AG08395 (cell line): ENCODE results near the gene SMIM10L2A.
"Not testable (repeated sequence)": the region's sequence is repeated elsewhere in the genome, so short reads cannot be mapped to it uniquely, and the experiment has no call there.

Source experiments
- DNase-seq: peaks from one replicate; pipeline ENCODE4 v3.0.0; 2012; ENCODE audit warnings: mixed read lengths, low spot score

The SMIM10L2A gene

GRCh38 chrX:135423173-135423864 lies 1.6 kb downstream of the SMIM10L2A start:
- not testable (repeated sequence) for DNase-seq

- no peak for DNase-seq
These were observed 2.7 kb downstream of the SMIM10L2A start for GRCh38 chrX:135424469-135424868.

DNA sequence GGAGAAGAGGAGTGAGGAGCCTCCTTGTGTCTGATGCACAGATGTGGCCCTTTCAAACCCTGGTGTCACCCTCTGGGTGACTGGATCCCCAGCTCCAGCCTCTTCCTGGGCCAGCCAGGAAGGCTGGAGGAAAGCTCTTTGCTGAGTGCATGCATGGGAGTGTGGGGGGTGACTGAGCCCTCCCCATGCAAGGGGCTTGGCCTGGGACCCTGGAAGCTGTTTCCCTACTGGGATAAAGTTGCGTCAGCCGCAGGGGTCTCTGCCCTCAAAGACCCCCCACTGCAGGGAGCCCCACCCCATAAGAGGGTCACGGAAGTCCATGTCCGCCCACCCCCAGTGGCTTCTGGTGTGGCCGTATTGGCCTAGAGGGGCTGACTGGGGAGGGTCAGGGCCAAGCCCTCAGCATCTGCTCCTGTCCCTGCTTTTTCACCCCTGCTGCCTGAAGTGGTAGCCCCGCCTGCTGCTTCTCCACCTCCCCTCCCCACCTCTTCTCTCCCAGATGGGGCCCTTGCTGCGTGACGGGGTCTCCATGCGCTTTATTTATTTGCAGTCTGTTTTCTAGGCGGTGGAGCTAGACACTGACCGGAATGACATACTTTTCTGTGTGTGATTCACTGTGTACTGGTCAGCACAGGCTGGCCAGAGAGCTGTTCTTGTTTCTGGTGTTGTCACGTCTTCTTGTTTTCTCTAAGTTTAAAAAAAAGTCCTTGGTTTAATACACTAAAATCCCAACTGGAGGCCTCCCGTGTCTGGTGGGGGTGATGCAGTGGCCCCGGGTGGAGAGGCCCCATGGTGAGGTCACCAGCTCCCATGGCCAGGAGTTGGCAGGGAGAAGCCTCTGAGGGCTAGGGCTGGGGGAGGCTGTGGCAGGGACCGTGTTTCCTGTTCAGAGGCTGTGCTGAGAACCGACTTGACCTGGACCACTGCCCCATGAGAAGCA lies 3.6 kb downstream of the SMIM10L2A start:
- no peak for DNase-seq

DNA sequence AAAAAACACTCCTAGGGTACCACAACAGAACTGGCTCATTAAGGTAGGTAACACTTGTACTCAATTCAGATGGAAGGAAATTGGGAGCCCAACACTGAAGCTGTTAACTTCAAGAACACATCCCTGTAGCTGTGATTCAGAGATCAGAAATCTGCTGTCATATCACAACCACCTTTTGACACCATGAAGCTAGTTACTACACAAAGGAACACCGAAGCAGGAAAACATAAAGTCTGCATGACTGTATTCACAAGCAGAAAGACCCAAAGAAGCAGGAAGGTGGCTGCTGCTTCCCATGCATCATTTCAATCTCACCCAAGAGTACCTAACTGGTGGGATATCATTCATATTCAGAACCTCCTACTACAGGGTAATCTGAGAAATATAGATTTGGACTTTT lies 7.7 kb downstream of the SMIM10L2A start:
- no peak for DNase-seq

- DNase-seq: no peak
These were observed 10.1 kb downstream of the SMIM10L2A start for GRCh38 chrX:135431886-135432285.

GRCh38 chrX:135432453-135432852 lies 10.7 kb downstream of the SMIM10L2A start:
- no peak for DNase-seq

GRCh38 chrX:135432881-135433521 lies 11.3 kb downstream of the SMIM10L2A start:
- no peak for DNase-seq

- DNase-seq: no peak
These were observed 11.9 kb downstream of the SMIM10L2A start for GRCh38 chrX:135433531-135434257.

DNA sequence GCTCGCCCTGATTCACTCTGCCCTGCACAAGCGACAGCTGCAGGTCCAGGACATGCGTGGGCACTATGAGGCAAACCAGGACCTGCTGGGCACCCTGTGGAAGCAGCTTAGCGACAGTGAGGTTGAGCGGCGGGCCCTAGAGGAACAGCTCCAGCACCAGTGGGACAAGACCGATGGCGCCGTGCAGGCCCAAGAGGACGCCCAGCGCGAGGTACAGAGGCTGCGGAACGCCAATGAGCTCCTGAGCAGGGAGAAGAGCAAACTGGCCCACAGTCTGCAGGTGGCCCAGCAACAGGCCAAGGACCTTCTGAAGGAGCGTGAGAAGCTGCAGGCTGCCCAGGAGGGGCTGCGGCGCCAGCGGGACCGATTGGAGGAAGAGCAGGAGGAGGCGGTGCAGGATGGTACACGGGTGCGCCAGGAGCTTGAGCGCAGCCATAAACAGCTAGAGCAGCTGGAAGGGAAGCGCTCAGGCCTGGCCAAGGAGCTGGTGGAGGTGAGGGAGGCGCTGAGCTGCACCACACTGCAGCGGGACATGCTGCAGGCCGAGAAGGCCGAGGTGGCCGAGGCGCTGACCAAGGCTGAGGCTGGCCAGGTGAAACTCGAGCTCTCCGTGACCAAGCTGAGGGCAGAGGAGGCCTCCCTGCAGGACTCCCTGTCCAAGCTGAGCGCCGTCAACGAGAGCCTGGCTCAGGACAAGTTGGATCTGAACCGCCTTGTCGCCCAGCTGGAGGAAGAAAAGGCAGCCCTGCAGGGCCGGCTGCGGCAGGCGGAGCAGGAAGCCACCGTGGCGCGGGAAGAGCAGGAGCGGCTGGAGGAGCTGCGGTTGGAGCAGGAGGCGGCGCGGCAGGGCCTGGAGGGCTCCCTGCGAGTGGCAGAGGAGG lies 12.8 kb downstream of the SMIM10L2A start:
- no peak for DNase-seq

DNA sequence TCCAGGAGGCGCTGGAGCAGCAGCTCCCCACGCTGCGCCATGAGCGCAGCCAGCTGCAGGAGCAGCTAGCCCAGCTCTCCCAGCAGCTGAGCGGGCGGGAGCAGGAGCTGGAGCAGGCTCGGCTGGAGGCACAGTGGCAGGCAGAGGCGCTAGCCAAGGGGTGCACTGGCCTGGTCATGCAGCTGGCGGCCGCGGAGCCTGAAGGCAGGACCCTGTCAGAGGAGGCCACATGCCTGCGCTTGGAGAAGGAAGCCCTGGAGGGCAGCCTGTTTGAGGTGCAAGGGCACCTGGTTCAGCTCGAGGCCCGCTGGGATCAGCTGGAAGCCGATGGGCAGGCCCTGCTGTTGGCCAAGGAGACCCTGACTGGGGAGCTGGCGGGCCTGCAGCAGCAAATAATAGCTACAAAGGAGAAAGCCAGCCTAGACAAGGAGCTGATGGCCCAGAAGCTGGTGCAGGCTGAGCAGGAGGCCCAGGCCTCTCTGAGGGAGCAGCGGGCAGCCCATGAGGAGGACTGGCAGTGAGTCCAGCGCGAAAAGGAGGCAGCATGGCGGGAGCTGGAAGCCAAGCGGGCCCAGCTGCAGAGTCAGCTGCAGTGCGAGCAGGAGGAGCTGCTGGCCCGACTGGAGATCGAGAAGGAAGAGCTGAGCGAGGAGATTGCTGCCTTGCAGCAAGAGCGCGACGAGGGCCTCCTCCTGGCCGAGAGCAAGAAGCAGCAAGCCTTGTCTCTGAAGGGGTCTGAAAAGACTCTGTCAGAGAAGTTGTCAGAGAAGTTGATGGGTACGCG lies 13.6 kb downstream of the SMIM10L2A start:
- DNase-seq: no peak

DNA sequence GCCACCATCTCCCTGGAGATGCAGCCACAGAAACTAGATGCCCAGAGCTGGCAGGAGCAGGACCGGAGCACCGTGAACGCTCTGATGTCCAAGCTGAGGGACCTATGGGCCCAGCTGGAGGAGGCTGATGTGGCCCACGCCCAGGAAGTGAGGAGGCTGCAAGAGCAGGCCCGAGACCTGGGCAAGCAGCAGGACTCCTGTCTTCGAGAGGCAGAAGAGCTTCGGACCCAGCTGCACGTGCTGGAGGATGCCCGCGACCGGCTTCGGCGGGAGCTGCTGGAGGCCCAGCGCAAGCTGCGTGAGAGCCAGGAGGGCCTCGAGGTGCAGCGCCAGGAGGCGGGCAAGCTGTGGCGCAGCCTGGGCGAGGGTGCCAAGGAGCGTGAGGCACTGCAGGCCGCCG lies 14.2 kb downstream of the SMIM10L2A start:
- DNase-seq: no peak

DNA sequence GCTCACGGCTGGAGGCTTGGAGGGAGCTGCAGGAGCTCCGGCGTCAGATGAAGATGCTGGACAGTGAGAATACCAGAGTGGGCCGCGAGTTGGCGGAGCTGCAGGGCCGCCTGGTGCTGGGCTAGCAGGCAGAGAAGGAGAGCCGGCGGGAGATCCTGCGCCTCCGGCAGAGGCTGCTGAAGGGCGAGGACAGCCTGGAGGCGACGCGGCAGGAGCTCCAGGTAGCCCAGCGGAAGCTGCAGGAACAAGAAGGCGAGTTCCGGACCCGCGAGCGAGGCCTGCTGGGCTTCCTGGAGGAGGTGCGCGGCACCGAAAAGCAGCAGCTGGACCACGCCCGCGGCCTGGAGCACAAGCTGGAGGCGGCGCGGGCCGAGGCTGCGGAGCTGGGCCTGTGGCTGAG lies 14.7 kb downstream of the SMIM10L2A start:
- DNase-seq: no peak

DNA sequence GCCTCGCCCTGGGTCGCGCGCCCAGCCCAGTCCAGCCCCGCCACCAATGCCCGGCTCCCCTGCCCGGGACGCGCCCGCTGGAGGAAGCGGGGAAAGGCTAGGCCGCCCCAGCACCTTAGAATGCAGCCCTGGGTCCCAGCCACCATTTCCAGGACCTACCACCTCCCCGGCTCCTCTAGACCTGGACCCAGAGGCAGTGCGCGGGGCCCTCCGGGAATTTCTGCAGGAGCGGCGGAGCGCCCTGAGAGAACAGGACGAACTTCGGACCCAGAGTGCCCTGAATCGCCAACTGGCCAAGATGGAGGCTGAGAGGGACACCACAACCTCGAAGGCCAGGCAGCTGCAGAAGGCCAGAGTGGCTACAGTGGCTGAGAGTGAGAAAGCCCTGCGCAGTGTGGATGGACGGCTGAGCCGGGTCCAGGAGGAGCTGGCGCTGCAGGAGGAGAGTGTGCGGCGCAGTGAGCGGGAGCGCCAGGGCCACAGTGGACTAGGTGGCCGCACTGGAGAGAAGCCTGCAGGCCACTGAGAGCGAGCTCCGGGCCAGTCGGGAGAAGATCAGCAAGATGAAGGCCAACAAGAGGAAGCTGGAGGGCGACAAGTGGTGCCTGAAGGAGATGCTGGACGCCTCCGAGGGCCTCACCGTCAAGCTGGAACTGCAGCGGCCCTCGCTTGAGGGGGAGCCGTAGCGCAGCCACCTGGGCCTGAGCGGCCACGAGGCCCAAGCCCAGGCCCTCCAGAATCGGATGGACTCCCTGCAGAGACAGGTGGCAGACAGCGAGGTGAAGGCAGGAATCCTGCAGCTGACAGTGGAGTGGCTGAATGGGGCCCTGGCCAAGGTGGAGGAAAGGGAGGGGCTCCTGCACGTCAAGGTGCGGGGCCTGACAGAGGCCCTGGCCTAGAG lies 15.5 kb downstream of the SMIM10L2A start:
- DNase-seq: no peak

DNA sequence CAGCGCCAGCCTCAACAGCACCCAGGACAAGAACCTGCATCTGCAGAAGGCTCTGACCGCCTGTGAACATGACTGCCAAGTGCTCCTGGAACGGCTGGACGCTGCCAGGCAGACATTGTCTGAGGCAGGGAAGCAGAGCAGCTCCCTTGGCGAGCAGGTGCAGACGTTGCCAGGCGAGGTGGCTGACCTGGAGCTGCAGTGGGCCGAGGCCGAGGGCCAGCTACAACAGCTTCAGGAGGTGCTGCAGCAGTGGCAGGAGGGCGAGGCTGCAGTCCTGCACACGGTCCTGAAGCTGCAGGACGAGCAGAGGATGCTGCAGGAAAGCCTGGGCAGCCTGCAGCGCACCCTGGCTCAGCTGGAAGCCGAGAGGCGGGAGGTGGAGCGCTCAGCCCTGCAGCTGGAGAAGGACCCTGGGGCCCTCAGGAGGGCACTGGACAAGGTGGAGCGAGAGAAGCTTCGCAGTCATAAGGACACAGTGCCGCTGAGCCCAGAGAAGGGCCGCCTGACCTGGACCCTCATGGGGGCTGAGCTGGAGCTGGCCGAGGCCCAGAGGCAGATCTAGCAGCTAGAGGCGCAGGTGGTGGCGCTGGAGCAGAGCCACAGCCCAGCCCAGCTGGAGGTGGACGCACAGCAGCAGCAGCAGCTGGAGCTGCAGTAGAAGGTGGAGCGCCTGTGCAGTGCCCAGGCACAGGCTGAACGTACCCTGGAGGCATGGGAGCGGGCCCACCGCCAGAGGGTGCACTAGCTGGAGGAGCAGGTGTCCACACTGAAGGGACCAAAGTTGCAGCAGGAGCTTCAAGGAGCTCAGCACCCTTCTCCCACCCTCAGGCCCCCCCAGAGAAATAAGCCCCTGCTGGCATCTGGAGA lies 16.4 kb downstream of the SMIM10L2A start:
- DNase-seq: no peak

- DNase-seq: no peak
These were observed 16.9 kb downstream of the SMIM10L2A start for GRCh38 chrX:135438734-135439043.

- DNase-seq: no peak
These were observed 28.1 kb downstream of the SMIM10L2A start for GRCh38 chrX:135449637-135450550.

- DNase-seq: no peak
These were observed 31.6 kb downstream of the SMIM10L2A start for GRCh38 chrX:135453381-135453780.
